ENCODE measurements around the gene BACH2.

DNA sequence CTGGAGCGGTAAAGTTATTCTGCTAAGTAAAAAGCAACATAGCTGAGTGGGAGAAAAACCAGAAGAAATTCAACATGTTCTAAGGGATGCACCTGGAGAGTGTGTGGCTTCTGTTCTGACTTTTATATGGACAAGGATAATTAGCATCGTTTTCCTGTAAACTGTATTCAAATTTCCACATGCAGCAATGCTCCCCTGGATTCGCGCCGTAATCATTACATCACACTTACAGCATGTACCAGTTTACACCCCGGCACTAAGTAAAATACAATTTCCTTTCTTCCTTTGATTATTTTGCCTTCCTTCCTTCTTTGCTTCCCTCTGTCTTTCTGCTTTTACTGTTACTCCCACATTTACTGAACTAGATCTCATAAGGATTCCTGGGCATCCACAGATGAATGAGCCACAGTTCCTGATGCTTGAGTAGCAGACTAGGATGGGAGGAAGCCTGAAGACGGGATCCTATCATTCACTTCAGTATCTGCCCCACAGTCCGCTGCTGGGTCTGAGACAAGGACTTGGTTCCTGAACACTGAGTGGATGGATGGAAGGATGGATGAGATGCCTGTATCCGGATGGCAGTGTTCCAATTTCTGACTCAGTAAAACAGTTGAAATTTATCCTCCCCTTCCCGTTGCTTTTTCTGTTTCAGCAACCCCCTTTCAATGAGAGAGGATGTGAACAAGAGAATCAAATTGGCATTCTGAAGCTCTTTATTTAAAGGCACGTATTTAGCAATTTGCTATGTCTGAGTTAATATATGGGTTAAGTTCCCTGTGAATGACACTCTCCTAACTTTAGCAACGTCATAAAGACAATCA lies 227.7 kb downstream of the BACH2 start:
- TF ChIP-seq, protein P1, sequence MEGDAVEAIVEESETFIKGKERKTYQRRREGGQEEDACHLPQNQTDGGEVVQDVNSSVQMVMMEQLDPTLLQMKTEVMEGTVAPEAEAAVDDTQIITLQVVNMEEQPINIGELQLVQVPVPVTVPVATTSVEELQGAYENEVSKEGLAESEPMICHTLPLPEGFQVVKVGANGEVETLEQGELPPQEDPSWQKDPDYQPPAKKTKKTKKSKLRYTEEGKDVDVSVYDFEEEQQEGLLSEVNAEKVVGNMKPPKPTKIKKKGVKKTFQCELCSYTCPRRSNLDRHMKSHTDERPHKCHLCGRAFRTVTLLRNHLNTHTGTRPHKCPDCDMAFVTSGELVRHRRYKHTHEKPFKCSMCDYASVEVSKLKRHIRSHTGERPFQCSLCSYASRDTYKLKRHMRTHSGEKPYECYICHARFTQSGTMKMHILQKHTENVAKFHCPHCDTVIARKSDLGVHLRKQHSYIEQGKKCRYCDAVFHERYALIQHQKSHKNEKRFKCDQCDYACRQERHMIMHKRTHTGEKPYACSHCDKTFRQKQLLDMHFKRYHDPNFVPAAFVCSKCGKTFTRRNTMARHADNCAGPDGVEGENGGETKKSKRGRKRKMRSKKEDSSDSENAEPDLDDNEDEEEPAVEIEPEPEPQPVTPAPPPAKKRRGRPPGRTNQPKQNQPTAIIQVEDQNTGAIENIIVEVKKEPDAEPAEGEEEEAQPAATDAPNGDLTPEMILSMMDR (IDR thresholded peaks at IDR 0.05) = no peak
- no peak for TF ChIP-seq POLR2A (IDR thresholded peaks at IDR 0.05)
